ENCODE results near the gene GALNTL6.

The GALNTL6 gene

GRCh38 chr4:172109466-172109865, 296.3 kb downstream of the GALNTL6 start:
- FAIRE-seq (no peak), DNase-seq (ENCODE audit: low spot score) (no peak)

DNA sequence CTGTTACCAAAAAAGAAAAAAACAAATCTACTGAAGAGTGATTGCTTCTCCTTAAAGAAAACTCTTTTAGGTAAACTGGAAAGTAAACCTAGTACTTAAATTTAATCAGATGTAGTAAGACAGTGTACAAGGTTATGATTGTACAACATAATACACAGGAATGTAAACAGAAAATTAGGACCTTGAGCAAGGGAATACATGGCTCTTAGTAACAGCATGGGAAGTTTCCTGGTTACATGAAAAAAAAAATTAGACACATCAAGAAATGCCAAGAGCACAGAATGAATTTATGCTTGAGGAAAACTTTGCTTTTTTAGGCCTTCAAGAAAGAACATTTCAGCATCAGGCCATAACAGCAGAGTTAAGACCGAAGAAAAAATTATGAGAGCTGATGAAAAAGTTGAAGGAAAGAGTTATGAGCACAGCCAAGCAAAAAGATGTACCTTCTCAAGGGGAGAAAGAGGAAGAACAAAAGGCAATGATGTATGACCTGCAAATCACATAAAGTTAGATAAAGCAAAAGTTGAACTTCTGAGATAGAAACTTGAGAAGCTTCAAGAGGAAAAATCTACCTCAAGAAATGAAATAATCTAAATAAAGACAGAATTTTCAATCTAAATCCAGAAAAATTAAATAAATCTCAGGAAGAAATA, 311.6 kb downstream of the GALNTL6 start:
- FAIRE-seq: no peak
- DNase-seq (ENCODE audit: low spot score): no peak

- DNase-seq (ENCODE audit: low spot score) (no peak), FAIRE-seq (no peak)
Observed at GRCh38 chr4:172125443-172125842, 312.2 kb downstream of the GALNTL6 start.

GRCh38 chr4:172127168-172127567, 314.0 kb downstream of the GALNTL6 start:
- no peak for FAIRE-seq
- no peak for DNase-seq (ENCODE audit: low spot score)

DNA sequence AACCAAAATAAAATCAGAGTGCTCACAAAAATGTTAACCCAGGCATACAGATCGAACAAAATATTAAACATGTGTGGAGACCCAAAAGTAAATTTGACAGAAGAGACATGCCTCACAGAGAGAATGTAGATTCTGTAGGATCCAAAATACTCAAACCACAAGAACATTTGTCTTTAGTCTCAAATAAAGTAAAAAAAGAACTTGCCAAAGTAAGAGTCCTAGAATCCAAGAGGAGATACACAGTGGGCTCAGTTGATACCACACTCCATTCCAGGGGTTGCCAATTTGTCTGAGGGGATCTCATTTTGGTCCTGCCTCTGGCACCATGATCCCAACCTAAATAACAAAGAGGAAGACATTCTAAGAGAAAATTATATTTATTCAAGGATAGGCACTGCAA, 316.4 kb downstream of the GALNTL6 start:
- DNase-seq (ENCODE audit: low spot score) (no peak), FAIRE-seq (no peak)

DNA sequence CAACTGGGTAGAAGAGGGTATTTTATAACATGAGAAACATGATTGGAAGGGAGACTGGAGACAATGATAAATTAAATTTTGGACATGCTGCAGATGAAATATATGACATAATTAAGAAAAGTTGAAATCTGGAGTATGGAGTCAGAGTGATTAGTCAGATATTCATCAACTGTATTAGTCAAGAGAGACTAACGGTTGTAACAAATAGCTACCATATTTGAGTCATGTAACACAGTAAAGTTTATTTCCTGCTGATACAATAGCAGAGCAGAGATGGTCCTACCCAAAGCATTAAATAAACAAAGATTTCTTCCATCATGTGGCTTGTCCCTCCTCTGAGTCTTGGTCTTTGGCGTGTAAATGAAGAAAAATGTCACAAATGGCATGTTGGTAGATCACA, 321.3 kb downstream of the GALNTL6 start:
- FAIRE-seq (no peak), DNase-seq (ENCODE audit: low spot score) (no peak)

GRCh38 chr4:172141025-172141424, 327.8 kb downstream of the GALNTL6 start:
- FAIRE-seq (no peak), DNase-seq (ENCODE audit: low spot score) (no peak)

- FAIRE-seq (peak; percentile 83), DNase-seq (ENCODE audit: low spot score) (peak; percentile 45)
Observed at GRCh38 chr4:172142281-172142741, 329.1 kb downstream of the GALNTL6 start.

GRCh38 chr4:172143605-172144314, 330.6 kb downstream of the GALNTL6 start:
- FAIRE-seq (no peak), DNase-seq (ENCODE audit: low spot score) (no peak)

DNA sequence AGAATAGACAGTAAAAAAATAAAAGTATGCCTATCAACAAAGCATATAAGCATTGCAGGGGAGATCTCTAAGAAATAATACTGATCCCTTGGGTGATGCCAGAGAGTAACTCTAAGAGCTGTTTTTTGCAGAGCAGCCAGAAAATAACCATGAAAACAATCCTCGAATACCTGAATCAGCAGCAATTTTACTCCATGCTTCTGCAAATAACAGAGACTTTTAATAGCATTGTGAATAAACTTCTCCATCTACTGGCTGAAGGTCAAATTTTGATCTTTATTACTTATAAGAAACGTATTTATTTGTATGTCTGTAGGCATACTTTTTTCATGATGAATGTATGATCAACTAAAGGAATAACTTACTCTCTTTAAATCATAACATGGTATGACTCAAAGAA, 334.5 kb downstream of the GALNTL6 start:
- FAIRE-seq: no peak
- no peak for DNase-seq (ENCODE audit: low spot score)

DNA sequence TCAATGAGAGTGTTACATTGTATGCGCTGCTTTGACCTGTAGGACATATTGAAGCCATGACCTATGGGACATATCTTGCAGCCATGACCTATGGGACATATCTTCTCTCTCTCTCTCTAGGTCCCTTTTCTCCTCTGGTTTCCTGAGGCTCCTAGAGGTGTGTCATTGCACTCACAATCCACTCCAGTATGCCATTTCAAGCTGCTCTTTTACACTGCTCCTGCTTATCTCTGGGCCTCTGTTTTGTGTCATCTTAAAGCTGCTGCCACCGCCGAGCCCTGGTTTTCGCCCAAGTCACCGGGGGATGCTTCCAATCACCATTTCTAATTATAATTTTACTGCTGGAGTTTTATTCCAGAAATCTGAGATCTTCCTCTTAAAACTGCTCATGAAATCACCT, 336.1 kb downstream of the GALNTL6 start:
- FAIRE-seq: no peak
- DNase-seq (ENCODE audit: low spot score): no peak

DNA sequence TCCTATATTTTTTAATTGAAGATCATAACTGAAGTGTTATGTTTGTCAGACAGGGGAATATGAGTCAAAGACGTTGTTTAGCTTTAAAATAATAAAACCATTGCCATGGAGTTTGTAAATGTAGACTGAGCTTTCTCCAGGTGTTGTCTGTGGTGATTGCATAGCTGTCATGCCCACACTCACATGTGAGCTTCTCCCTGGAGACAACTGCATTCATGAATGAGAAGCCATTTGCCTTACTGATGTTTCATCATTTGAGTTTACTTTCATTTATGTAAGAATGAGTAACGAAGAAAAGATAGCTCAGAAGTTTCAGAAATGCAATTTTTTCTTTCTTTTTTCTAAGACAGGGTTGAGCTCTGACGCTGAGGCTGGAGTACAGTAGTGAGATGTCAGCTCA, 339.1 kb downstream of the GALNTL6 start:
- FAIRE-seq (no peak), DNase-seq (ENCODE audit: low spot score) (no peak)

GRCh38 chr4:172153719-172154118, 340.5 kb downstream of the GALNTL6 start:
- DNase-seq (ENCODE audit: low spot score) (no peak), FAIRE-seq (no peak)

DNA sequence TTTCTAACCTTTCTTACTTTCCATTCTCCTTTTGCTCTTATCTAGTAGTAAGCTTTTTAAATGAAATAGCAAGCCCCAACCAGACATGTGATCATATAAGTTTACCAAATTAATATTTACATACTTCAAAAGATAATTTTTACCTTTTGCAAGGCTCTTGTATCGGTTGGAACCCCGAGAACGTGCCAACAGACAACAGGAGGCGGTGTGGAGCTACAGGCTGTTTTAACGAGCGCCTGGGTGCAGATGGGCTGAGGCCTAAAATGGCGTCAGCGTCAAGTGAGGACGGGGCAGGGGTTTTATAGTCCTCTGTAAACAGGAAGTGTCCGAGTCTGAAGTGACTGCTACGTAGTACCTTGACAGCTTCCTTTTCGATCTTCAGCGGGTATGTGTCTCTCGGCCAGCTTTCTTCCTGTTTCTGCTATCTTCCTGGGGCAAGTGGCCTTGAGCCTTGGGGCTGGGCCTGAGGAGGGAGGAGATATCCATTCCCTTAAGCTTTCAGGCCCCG, 342.7 kb downstream of the GALNTL6 start:
- no peak for DNase-seq (ENCODE audit: low spot score)
- FAIRE-seq: no peak

DNA sequence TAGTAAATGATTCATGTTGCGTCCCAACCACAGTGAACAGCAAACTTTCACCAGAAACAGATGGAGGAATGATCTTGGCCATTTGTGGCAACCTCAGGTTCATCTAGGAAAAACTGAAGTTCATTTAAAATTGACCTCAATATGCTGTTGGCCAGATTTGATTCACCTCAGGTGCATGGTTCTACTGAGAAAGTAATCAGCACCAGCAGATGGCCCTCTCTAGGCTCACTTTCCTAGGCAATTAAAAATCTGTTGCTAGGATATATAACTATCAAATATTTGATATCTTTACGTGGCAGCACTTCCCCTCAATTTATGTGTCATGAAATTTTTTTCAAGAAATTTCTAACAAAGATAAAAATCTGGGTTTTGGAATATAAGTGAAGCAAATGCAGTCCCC, 344.7 kb downstream of the GALNTL6 start:
- FAIRE-seq: no peak
- no peak for DNase-seq (ENCODE audit: low spot score)

GRCh38 chr4:172163215-172163614, 350.0 kb downstream of the GALNTL6 start:
- no peak for DNase-seq (ENCODE audit: low spot score)

DNA sequence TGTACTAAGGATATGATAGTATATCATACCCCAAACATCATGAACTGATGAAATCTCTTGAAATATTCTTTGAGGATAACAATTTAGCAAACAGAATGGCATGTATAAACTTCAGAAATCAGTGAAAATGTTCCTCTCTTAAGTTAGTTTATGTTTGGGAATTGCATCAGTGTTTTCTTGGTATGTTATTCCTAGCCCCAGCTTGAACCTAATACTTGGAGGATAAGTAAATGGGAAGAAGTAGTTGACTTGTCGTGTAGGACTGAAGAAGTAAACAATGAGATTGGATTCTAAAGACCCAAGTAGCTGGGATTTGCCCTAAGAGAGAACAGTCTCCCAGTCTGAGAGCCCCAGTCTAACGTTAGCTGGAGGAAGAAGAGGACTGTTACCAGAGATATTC, 355.7 kb downstream of the GALNTL6 start:
- no peak for DNase-seq (ENCODE audit: low spot score)
- no peak for FAIRE-seq

More at GRCh38 chr4:172163215-172163614, 350.0 kb downstream of the GALNTL6 start:
- FAIRE-seq: no peak

DNA sequence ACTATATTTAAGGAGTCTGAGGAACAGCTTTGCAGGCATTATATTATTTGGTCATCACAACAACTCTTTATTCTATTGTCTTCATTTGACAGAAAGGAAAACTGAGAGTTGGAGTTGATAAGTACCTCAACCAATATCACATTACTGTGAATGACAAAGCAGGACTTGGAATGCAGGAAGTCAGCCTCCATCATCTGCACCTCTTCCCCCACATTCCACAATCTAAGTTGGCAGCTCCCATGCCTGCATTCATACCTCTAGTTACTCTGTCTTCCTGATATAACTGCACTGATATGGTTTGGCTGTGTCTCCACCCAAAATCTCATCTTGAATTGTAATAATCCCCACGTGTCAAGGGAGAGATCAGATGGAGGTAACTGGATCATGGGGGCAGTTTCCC, 356.7 kb downstream of the GALNTL6 start:
- FAIRE-seq: no peak
- DNase-seq (ENCODE audit: low spot score): no peak

DNA sequence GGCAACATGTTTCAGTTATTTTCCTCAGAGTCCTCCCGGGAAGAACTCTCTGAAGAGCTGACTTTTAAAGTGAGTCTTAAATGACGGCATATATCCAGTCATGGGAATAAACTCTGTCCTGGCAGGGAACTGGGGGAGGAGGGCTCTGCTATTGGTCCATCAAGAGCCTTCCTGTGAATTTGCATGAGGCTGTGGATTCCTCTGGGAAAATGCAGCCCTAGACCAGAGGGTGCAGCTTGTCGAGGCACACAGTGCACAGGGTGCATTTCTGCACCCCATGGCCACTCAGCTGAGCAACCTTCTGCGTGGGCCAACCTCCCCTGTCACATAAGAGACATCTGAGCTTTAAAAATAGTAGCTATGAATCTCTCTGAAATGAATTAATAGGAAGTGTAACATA, 360.0 kb downstream of the GALNTL6 start:
- FAIRE-seq: no peak
- no peak for DNase-seq (ENCODE audit: low spot score)

DNA sequence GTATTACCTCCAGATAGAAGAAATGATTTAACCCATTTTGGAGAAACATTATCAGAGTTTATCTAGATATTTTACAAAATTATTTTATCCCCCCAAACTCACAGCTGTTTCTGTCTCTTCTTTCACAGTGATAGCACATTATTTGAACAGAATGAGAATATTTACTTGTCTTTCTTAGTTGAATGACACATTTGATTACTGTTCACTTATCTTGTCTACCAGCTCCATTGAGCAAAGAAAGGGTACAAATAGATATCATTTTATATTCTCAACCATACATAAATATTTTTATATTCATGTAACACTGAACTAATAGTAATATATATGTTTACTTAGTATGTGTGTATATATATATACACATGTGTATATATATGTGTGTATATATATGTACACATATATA, 364.2 kb downstream of the GALNTL6 start:
- FAIRE-seq: no peak
- DNase-seq (ENCODE audit: low spot score): no peak

- DNase-seq (ENCODE audit: low spot score) (no peak), FAIRE-seq (no peak)
Observed at GRCh38 chr4:172188248-172188988, 375.2 kb downstream of the GALNTL6 start.

GRCh38 chr4:172202480-172203076, 389.4 kb downstream of the GALNTL6 start:
- DNase-seq (ENCODE audit: low spot score) (peak; percentile 11), FAIRE-seq (no peak)

All from RCC 7860 (cell line).